NB4 (cell line): ENCODE data around the gene TSHR.

Experiments used
- DNase-seq: peaks from one replicate; pipeline ENCODE4 v3.0.0; 2010; ENCODE audit warnings: low read depth
- H3K4me3 ChIP-seq: one replicate; pipeline ENCODE4 v1.5.1; 2011; ENCODE audit warnings: mild to moderate bottlenecking, low read depth, low read length, moderate library complexity
- CTCF ChIP-seq: IDR thresholded peaks from one replicate; pipeline ENCODE4 v1.5.1; 2012; ENCODE audit warnings: low read depth, low read length
- MAX ChIP-seq: IDR thresholded peaks from 2 replicates; pipeline ENCODE4 v1.6.1; 2011; ENCODE audit warnings: low read depth, low read length
- MYC ChIP-seq: IDR thresholded peaks from 2 replicates; pipeline ENCODE4 v1.6.1; 2011; ENCODE audit warnings: low read depth, low read length
- POLR2A ChIP-seq: IDR thresholded peaks from 2 replicates; pipeline ENCODE4 v1.6.1; 2011; ENCODE audit warnings: mild to moderate bottlenecking; ENCODE audit not compliant: insufficient read length; ENCODE audit errors: extremely low read depth

Gene TSHR

GRCh38 chr14:81161749-81162148, 206.3 kb downstream of the TSHR start:
- no peak overlapping the region for H3K4me3 ChIP-seq
- no peak for TF ChIP-seq MAX
- TF ChIP-seq POLR2A, result no peak
- no peak for TF ChIP-seq MYC
- TF ChIP-seq CTCF, result no peak
- DNase-seq, result no peak

GRCh38 chr14:81162941-81163340, 207.5 kb downstream of the TSHR start:
- DNase-seq, result peak; percentile 85
- no peak overlapping the region for H3K4me3 ChIP-seq
- no peak for TF ChIP-seq MYC
- TF ChIP-seq POLR2A, result no peak
- TF ChIP-seq CTCF, result no peak
- TF ChIP-seq MAX, result no peak

DNA sequence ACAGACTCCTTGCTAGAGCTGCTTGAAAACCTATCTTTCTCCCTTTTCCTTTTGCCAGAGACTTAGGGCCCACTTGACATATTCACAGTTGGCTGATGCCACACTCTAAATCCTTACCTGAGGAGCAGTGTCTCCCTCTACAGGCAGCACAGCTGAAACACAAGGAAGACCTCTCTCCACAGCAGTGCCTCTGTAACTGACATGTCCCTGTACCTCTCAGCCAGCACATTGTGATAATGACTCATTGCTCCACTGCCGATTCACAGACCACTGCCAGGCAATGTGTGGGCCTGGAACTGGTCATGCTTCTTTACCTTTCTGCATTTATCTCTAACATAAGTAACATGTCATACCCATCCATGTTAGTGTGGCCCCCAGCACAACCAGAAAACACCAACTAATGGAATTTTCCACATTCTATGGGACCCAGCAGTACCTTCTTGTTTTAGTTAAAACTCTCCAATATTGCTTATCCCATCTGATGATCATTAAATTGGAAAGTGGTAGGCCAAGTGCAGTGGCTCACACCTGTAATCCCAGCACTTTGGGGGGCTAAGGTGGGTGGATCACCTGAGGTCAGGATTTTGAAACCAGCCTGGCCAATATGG, 208.8 kb downstream of the TSHR start:
- TF ChIP-seq CTCF (peak; percentile 77), MAX (peak; percentile 63), POLR2A (no peak), MYC (peak; percentile 45; the same call in 1 of the 2 replicates)
- peak; percentile 90 for DNase-seq
- no peak overlapping the region for H3K4me3 ChIP-seq

GRCh38 chr14:81165188-81165587, 209.8 kb downstream of the TSHR start:
- no peak overlapping the region for H3K4me3 ChIP-seq
- peak; percentile 50 for DNase-seq
- TF ChIP-seq POLR2A (no peak), CTCF (no peak), MYC (0 out of 2 replicates have a peak, but pooled peaks have one; percentile 9), MAX (no peak)

DNA sequence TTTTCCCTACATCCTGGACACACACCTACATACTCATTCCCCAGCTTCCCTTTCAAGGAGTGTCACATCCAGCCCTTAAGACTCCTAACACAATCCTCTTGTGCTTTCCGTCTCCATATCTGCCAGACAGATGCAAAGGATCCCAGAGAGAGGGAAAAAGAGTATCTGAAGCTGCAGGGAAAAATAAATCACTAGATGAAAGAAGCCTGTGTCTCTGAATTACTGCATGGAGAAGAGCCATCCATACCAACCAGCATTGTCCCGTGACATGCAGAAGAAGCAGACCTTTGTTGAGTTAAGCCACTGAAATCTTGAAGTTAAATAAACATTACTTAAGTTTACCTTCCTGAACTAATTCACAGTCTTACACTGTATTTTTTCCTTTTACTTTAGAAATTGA, 210.7 kb downstream of the TSHR start:
- H3K4me3 ChIP-seq, result no peak overlapping the region
- DNase-seq, result no peak
- TF ChIP-seq CTCF, result no peak
- TF ChIP-seq POLR2A, result no peak
- no peak for TF ChIP-seq MYC
- no peak for TF ChIP-seq MAX

GRCh38 chr14:81169267-81169666, 213.8 kb downstream of the TSHR start:
- no peak for DNase-seq
- TF ChIP-seq MAX, result no peak
- no peak for TF ChIP-seq MYC
- no peak for TF ChIP-seq CTCF
- no peak for TF ChIP-seq POLR2A
- peak overlapping the region; percentile 67 for H3K4me3 ChIP-seq
